Kidney glomerular epithelial cell (primary cell): ENCODE results near the gene CSRP3.

Source experiments
- DNase-seq: peaks from one replicate; lab custom pipeline; 2025; lab: John Stamatoyannopoulos, UW

Gene CSRP3

GRCh38 chr11:19201737-19202605, at the start of gene CSRP3:
Gene CSRP3, minus strand, starts transcription at chr11:19201983. Its CDS starts 9,535 bp downstream, at chr11:19192448.
- no peak for DNase-seq

GRCh38 chr11:19251577-19251976, 49.8 kb upstream of the CSRP3 start:
- no peak for DNase-seq

- DNase-seq = no peak
Observed at GRCh38 chr11:19246816-19247215, 45.0 kb upstream of the CSRP3 start.

- no peak for DNase-seq
Observed at GRCh38 chr11:19245351-19245750, 43.6 kb upstream of the CSRP3 start.

GRCh38 chr11:19244621-19245020, 42.8 kb upstream of the CSRP3 start:
- DNase-seq = peak; percentile 26

GRCh38 chr11:19244084-19244483, 42.3 kb upstream of the CSRP3 start:
- DNase-seq = no peak

- DNase-seq = no peak
Observed at GRCh38 chr11:19243613-19244012, 41.8 kb upstream of the CSRP3 start.

GRCh38 chr11:19243143-19243542, 41.4 kb upstream of the CSRP3 start:
- no peak for DNase-seq

- DNase-seq = no peak
Observed at GRCh38 chr11:19242179-19242932, 40.6 kb upstream of the CSRP3 start.

- DNase-seq = no peak
Observed at GRCh38 chr11:19241260-19242178, 39.7 kb upstream of the CSRP3 start.

GRCh38 chr11:19240420-19241259, 38.9 kb upstream of the CSRP3 start, which contains the start of gene E2F8:
Gene E2F8, minus strand, starts transcription at chr11:19240945. Its CDS starts 824 bp downstream, at chr11:19240121.
- peak; percentile 93 for DNase-seq

GRCh38 chr11:19239039-19239438, 37.3 kb upstream of the CSRP3 start:
- DNase-seq = no peak

GRCh38 chr11:19237813-19238212, 36.0 kb upstream of the CSRP3 start:
- DNase-seq = no peak

- DNase-seq = no peak
Observed at GRCh38 chr11:19237381-19237780, 35.6 kb upstream of the CSRP3 start.

- DNase-seq = no peak
Observed at GRCh38 chr11:19234231-19234817, 32.5 kb upstream of the CSRP3 start.

- peak; percentile 53 for DNase-seq
Observed at GRCh38 chr11:19232910-19233503, 31.2 kb upstream of the CSRP3 start.

GRCh38 chr11:19229671-19230070, 27.9 kb upstream of the CSRP3 start:
- DNase-seq = no peak

- no peak for DNase-seq
Observed at GRCh38 chr11:19228968-19229367, 27.2 kb upstream of the CSRP3 start.

- DNase-seq = no peak
Observed at GRCh38 chr11:19226378-19227195, 24.8 kb upstream of the CSRP3 start.
